Fibroblast of skin of left quadriceps (primary cell): ENCODE measurements around the gene KRT7.
"Not testable (repeated sequence)": the region's sequence is repeated elsewhere in the genome, so short reads cannot be mapped to it uniquely, and the experiment has no call there.

Experiments used
- DNase-seq, 2 experiments: peaks; one replicate each; pipeline ENCODE4 v3.0.0-alpha.2; 2013; ENCODE audit warnings: low read depth in 2 of 2

The KRT7 gene

GRCh38 chr12:52229836-52230343 is 3.2 kb upstream of the KRT7 start:
- DNase-seq, result no peak

GRCh38 chr12:52230364-52231281 is 2.4 kb upstream of the KRT7 start:
- peak; percentile 58 to 64 for DNase-seq

- no peak for DNase-seq
Measured at GRCh38 chr12:52231305-52232202, 1.5 kb upstream of the KRT7 start.

GRCh38 chr12:52232203-52232673 is 805 bp upstream of the KRT7 start:
- DNase-seq, result no peak

- DNase-seq, result no peak
Measured at GRCh38 chr12:52233462-52234207, 592 bp downstream of the KRT7 start.

- DNase-seq, result no peak
Measured at GRCh38 chr12:52234223-52234810, 1.3 kb downstream of the KRT7 start.

- DNase-seq, result no peak
Measured at GRCh38 chr12:52235001-52235764, 2.1 kb downstream of the KRT7 start.

GRCh38 chr12:52235822-52236361 is 2.8 kb downstream of the KRT7 start:
- no peak for DNase-seq

- DNase-seq, result no peak
Measured at GRCh38 chr12:52236386-52237050, 3.5 kb downstream of the KRT7 start.

- DNase-seq, result no peak
Measured at GRCh38 chr12:52238207-52238840, 5.3 kb downstream of the KRT7 start.

GRCh38 chr12:52238916-52239646 is 6.0 kb downstream of the KRT7 start:
- DNase-seq, result no peak

GRCh38 chr12:52239767-52240166 is 6.7 kb downstream of the KRT7 start:
- DNase-seq, result no peak

GRCh38 chr12:52240247-52240646 is 7.2 kb downstream of the KRT7 start:
- DNase-seq, result not testable (repeated sequence)

GRCh38 chr12:52241205-52241842 is 8.3 kb downstream of the KRT7 start:
- DNase-seq, result no peak

- DNase-seq, result no peak
Measured at GRCh38 chr12:52242442-52243258, 9.6 kb downstream of the KRT7 start.

- no peak for DNase-seq
Measured at GRCh38 chr12:52243259-52243855, 10.3 kb downstream of the KRT7 start.
